GM23338 (cell line): Measurements from ENCODE around the gene CEACAM21. TPM values are rescaled to one million over a fixed set of nuclear protein-coding genes. Genes with fewer than 3 reads are reported as not detected.

Experiments
- ATAC-seq: fragments of 200-7000 bp; cut with Tn5 transposase; 3 replicates; pipeline ENCODE4 v1.9.1; 2020
- DNase-seq: peaks from one replicate; pipeline ENCODE4 v3.0.0-alpha.2; 2015; ENCODE audit warnings: low spot score
- H2AFZ ChIP-seq: fragments of 200-600 bp; sonication (generic); 2 replicates; pipeline ENCODE4 v1.8.0; 2016; ENCODE audit warnings: antibody characterized with exemption, mild to moderate bottlenecking, moderate library complexity
- H3F3A ChIP-seq: fragments of 200-600 bp; sonication (generic); replicated peaks from 2 replicates; pipeline ENCODE4 v1.8.0; 2017; ENCODE audit warnings: antibody characterized with exemption, mixed run types, low read depth
- H3K27ac ChIP-seq: fragments of 200-600 bp; sonication (generic); 2 replicates; pipeline ENCODE4 v1.6.1; 2016; ENCODE audit warnings: low read depth
- H3K27me3 ChIP-seq: fragments of 200-600 bp; sonication (generic); 2 replicates; pipeline ENCODE4 v1.8.0; 2016; ENCODE audit warnings: mild to moderate bottlenecking, mixed run types, moderate library complexity; ENCODE audit not compliant: insufficient read depth
- H3K36me3 ChIP-seq: fragments of 200-600 bp; sonication (generic); 2 replicates; pipeline ENCODE4 v1.8.0; 2016; ENCODE audit warnings: mild to moderate bottlenecking; ENCODE audit not compliant: insufficient read depth
- H3K4me1 ChIP-seq: fragments of 200-600 bp; sonication (generic); 2 replicates; pipeline ENCODE4 v1.8.0; 2016; ENCODE audit warnings: mild to moderate bottlenecking, moderate library complexity; ENCODE audit not compliant: insufficient read depth
- H3K4me2 ChIP-seq: fragments of 200-600 bp; sonication (generic); 2 replicates; pipeline ENCODE4 v1.7.1; 2017; ENCODE audit warnings: mixed run types
- H3K4me3 ChIP-seq: fragments of 200-600 bp; sonication (generic); 2 replicates; pipeline ENCODE4 v1.6.1; 2016; ENCODE audit warnings: mixed run types
- H3K79me2 ChIP-seq: fragments of 200-600 bp; sonication (generic); replicated peaks from 2 replicates; pipeline ENCODE4 v1.8.0; 2017; ENCODE audit warnings: mild to moderate bottlenecking; ENCODE audit not compliant: insufficient read depth
- H3K9me2 ChIP-seq: fragments of 200-600 bp; sonication (generic); 2 replicates; pipeline ENCODE4 v1.8.0; 2017; ENCODE audit not compliant: insufficient read depth
- H4K20me1 ChIP-seq: fragments of 200-600 bp; sonication (generic); replicated peaks from 2 replicates; pipeline ENCODE4 v1.8.0; 2017; ENCODE audit warnings: mild to moderate bottlenecking; ENCODE audit not compliant: insufficient read depth
- H3K27ac Mint-ChIP-seq: 2 replicates; pipeline ENCODE4 v1.8.0; 2020; ENCODE audit warnings: inconsistent platforms, mild to moderate bottlenecking, moderate library complexity, mixed read lengths
- H3K27me3 Mint-ChIP-seq: 3 replicates; pipeline ENCODE4 v1.8.0; 2022; ENCODE audit warnings: low read depth, mild to moderate bottlenecking, moderate library complexity, mixed read lengths, inconsistent platforms; ENCODE audit not compliant: insufficient read depth, poor library complexity
- H3K36me3 Mint-ChIP-seq: 3 replicates; pipeline ENCODE4 v1.8.0; 2021; ENCODE audit warnings: low read depth, mild to moderate bottlenecking, inconsistent platforms, moderate library complexity, mixed read lengths
- H3K4me1 Mint-ChIP-seq: 3 replicates; pipeline ENCODE4 v1.8.0; 2020; ENCODE audit warnings: mild to moderate bottlenecking, inconsistent platforms, mixed read lengths
- H3K4me3 Mint-ChIP-seq: 3 replicates; pipeline ENCODE4 v1.8.0; 2021; ENCODE audit warnings: moderate library complexity, mild to moderate bottlenecking, inconsistent platforms, mixed read lengths
- H3K9me3 Mint-ChIP-seq: 3 replicates; pipeline ENCODE4 v1.8.0; 2020; ENCODE audit warnings: moderate library complexity, mild to moderate bottlenecking, inconsistent platforms, mixed read lengths
- CREB1 ChIP-seq: fragments of 250-450 bp; sonication (Bioruptor Pico); IDR thresholded peaks from 2 replicates; pipeline ENCODE4 v1.5.0; 2020; ENCODE audit warnings: low read depth, mild to moderate bottlenecking, moderate library complexity
- CTCF ChIP-seq, 2 experiments: fragments of 200-600 bp in 1 of 2; sonication (generic) in 1 of 2; conservative IDR thresholded peaks; 2 replicates each; pipeline versions ENCODE4 v1.5.1 to v1.6.1; 2016 to 2017; ENCODE audit warnings: antibody characterized with exemption in 2 of 2, low read depth in 2 of 2, mild to moderate bottlenecking in 2 of 2, moderate library complexity in 1 of 2
- EZH2 ChIP-seq: fragments of 200-600 bp; sonication (generic); IDR thresholded peaks from one replicate; pipeline ENCODE4 v1.8.0; 2017; ENCODE audit warnings: antibody characterized with exemption, mild to moderate bottlenecking, low read depth; ENCODE audit not compliant: unreplicated experiment
- JUNB ChIP-seq: IDR thresholded peaks from one replicate; pipeline ENCODE4 v1.6.1; 2016; ENCODE audit warnings: antibody characterized with exemption; ENCODE audit not compliant: unreplicated experiment
- NANOG ChIP-seq: IDR thresholded peaks from 2 replicates; pipeline ENCODE4 v1.6.1; 2016; ENCODE audit warnings: antibody characterized with exemption, borderline replicate concordance
- POLR2AphosphoS5 ChIP-seq: IDR thresholded peaks from 2 replicates; pipeline ENCODE4 v1.6.1; 2016; ENCODE audit warnings: antibody characterized with exemption, low read depth
- REST ChIP-seq: IDR thresholded peaks from one replicate; pipeline ENCODE4 v1.6.1; 2018; ENCODE audit warnings: antibody characterized with exemption; ENCODE audit not compliant: unreplicated experiment
- STAT1 ChIP-seq: IDR thresholded peaks from one replicate; pipeline ENCODE4 v1.6.1; 2016; ENCODE audit warnings: antibody characterized with exemption; ENCODE audit not compliant: unreplicated experiment
- ZNF114 ChIP-seq: fragments of 250-450 bp; sonication (Bioruptor Pico); IDR thresholded peaks from 2 replicates; pipeline ENCODE4 v1.5.0; 2020; ENCODE audit warnings: mild to moderate bottlenecking, moderate library complexity
- ZNF331 ChIP-seq: fragments of 250-450 bp; sonication (Bioruptor Pico); IDR thresholded peaks from 2 replicates; pipeline ENCODE4 v1.5.0; 2020; ENCODE audit warnings: low read depth, mild to moderate bottlenecking, moderate library complexity
- polyA plus RNA-seq: library from polyadenylated mRNA; unstranded; fragments of >200 nt; fragmentation: Nextera tagmentation; extraction: Ambion mirVana; gene quantifications from 2 replicates; pipeline ENCODE4 v1.2.1, GENCODE V29; 2016
- total RNA-seq: library from RNA; depleted of rRNA; stranded (reverse); fragments of >200 nt; shearing (Covaris generic); gene quantifications from 2 replicates; pipeline ENCODE4 v1.2.3, GENCODE V29; 2014

CEACAM21 gene
- total and polyA plus RNA-seq, 2 experiments from 2014 or later: not detected

GRCh38 chr19:41595258-41595889 lies 19.4 kb downstream of the CEACAM21 start:
- peaks cover 44% of the 10 kb centered on the region for H3K27me3 ChIP-seq
- H3K27ac ChIP-seq: no peak overlapping the region
- peaks cover 12% of the 10 kb centered on the region for H3K27me3 Mint-ChIP-seq
- no peak overlapping the region for H3K27ac Mint-ChIP-seq
- H3K4me3 ChIP-seq: no peak overlapping the region
- no peaks in the 10 kb centered on the region for H3K79me2 ChIP-seq
- H3K4me1 ChIP-seq: peaks cover 13% of the 10 kb centered on the region
- H3K9me2 ChIP-seq: no peaks in the 10 kb centered on the region
- peak; percentile 82 for DNase-seq
- H3K4me2 ChIP-seq: no peak overlapping the region
- H3K9me3 Mint-ChIP-seq: no peaks in the 10 kb centered on the region
- no peaks in the 10 kb centered on the region for H3K36me3 Mint-ChIP-seq
- H2AFZ ChIP-seq: no peak overlapping the region
- peak; percentile 79 for ATAC-seq
- no peak for TF ChIP-seq CREB1
- no peak for TF ChIP-seq EZH2
- peak; percentile 79 to 84 for TF ChIP-seq CTCF (conservative IDR thresholded peaks at IDR 0.05; ENCODE audit: low read depth in 2 of 2)
- no peaks in the 10 kb centered on the region for H3F3A ChIP-seq
- H3K36me3 ChIP-seq: no peaks in the 10 kb centered on the region
- H3K4me1 Mint-ChIP-seq: peaks cover 14% of the 10 kb centered on the region
- no peak overlapping the region for H3K4me3 Mint-ChIP-seq
- no peaks in the 10 kb centered on the region for H4K20me1 ChIP-seq

GRCh38 chr19:41595890-41596280 lies 19.9 kb downstream of the CEACAM21 start:
- Histone ChIP-seq H4K20me1 (no peaks in the 10 kb centered on the region), H3K27me3 (peaks cover 49% of the 10 kb centered on the region), H3K79me2 (no peaks in the 10 kb centered on the region), H3K4me2 (no peak overlapping the region), H3K9me2 (no peaks in the 10 kb centered on the region), H3F3A (no peaks in the 10 kb centered on the region), H3K4me3 (no peak overlapping the region), H3K27ac (no peak overlapping the region), H3K36me3 (no peaks in the 10 kb centered on the region), H2AFZ (no peak overlapping the region), H3K4me1 (peaks cover 13% of the 10 kb centered on the region)
- H3K27me3 Mint-ChIP-seq: peaks cover 16% of the 10 kb centered on the region
- no peaks in the 10 kb centered on the region for H3K9me3 Mint-ChIP-seq
- H3K4me1 Mint-ChIP-seq: peaks cover 16% of the 10 kb centered on the region
- no peak for ATAC-seq
- no peak overlapping the region for H3K4me3 Mint-ChIP-seq
- DNase-seq: no peak
- no peaks in the 10 kb centered on the region for H3K36me3 Mint-ChIP-seq
- no peak overlapping the region for H3K27ac Mint-ChIP-seq
- TF ChIP-seq STAT1: no peak
- TF ChIP-seq ZNF331 (CRISPR knock-in tag): no peak
- no peak for TF ChIP-seq ZNF114 (CRISPR knock-in tag)
- no peak for TF ChIP-seq POLR2AphosphoS5
- TF ChIP-seq JUNB: no peak
- no peak for TF ChIP-seq REST
- TF ChIP-seq NANOG: no peak
- TF ChIP-seq CTCF (conservative IDR thresholded peaks at IDR 0.05; ENCODE audit: low read depth in 2 of 2): no peak
- no peak for TF ChIP-seq CREB1
- TF ChIP-seq EZH2: no peak
